BJ (cell line): ENCODE data around the gene SDF4. TPM values are rescaled to one million over a fixed set of nuclear protein-coding genes. Genes with fewer than 3 reads are reported as not detected.
"Not testable (repeated sequence)": the region's sequence is repeated elsewhere in the genome, so short reads cannot be mapped to it uniquely, and the experiment has no call there.

Experiments
- CTCF ChIA-PET: fragments of 350-600 bp; formaldehyde crosslinking; extraction: SDS; loops from one replicate; lab custom pipeline; 2021; ENCODE audit warnings: antibody characterized with exemption, inconsistent platforms; lab: Yijun Ruan, JAX
- POLR2A ChIA-PET: fragments of 300-600 bp; sonication (Branson Sonifier 250); formaldehyde crosslinking; extraction: SDS; loops from one replicate; lab custom pipeline; 2021; ENCODE audit warnings: antibody characterized with exemption; lab: Charles Lee
- DNase-seq: peaks from one replicate; pipeline ENCODE4 v3.0.0-alpha.2; 2011; ENCODE audit warnings: low read depth
- H3K27me3 ChIP-seq: 2 replicates; pipeline ENCODE4 v1.6.0; 2011; ENCODE audit warnings: low read length; ENCODE audit not compliant: control insufficient read depth, insufficient read depth
- H3K36me3 ChIP-seq: 2 replicates; pipeline ENCODE4 v1.5.1; 2011; ENCODE audit warnings: low read length; ENCODE audit not compliant: control insufficient read depth, insufficient read depth
- H3K4me3 ChIP-seq: 2 replicates; pipeline ENCODE4 v1.5.1; 2011; ENCODE audit warnings: low read depth, mild to moderate bottlenecking, control low read depth, low read length
- CTCF ChIP-seq: IDR thresholded peaks from 2 replicates; pipeline ENCODE4 v1.5.1; 2011; ENCODE audit warnings: low read depth, mild to moderate bottlenecking, control low read depth, inconsistent platforms, low read length, moderate library complexity; ENCODE audit not compliant: insufficient read depth
- polyA plus RNA-seq: library from polyadenylated mRNA; depleted of rRNA; stranded (reverse); fragments of >200 nt; gene quantifications from 2 replicates; pipeline ENCODE4 v1.2.3, GENCODE V29; 2011

SDF4 gene
- polyA plus RNA-seq, 1 experiment, result 188 TPM

- TF ChIP-seq CTCF, result no peak
- no peak overlapping the region for H3K4me3 ChIP-seq
- no peak for DNase-seq
- POLR2A ChIA-PET, result no interaction called here
- no peaks in the 10 kb centered on the region for H3K27me3 ChIP-seq
- CTCF ChIA-PET, result no interaction called here
- no peaks in the 10 kb centered on the region for H3K36me3 ChIP-seq
These were observed 33.2 kb downstream of the SDF4 start for GRCh38 chr1:1198423-1199140.

- Histone ChIP-seq H3K36me3 (no peaks in the 10 kb centered on the region), H3K27me3 (no peaks in the 10 kb centered on the region), H3K4me3 (no peak overlapping the region)
- CTCF ChIA-PET, result no interaction called here
- POLR2A ChIA-PET, result no interaction called here
- TF ChIP-seq CTCF, result no peak
- DNase-seq, result no peak
These were observed 34.0 kb downstream of the SDF4 start for GRCh38 chr1:1197551-1198422.

DNA sequence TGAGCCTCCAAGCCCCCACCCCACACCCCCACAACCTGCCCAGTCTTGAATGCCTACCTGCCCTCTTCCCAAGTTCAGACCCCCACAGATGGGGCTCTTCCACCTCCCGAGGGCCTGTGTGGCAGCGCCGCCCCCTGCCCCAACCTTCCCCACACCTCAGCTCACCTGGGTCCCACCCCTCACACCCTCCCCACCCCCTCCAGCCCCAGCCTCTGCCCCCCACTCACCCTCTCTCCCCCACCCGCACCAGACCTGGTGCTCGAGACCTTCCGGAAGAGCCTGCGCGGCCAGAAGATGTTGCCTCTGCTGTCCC is 34.7 kb downstream of the SDF4 start:
- ChIA-PET CTCF (no interaction called here), POLR2A (no interaction called here)
- TF ChIP-seq CTCF, result no peak
- DNase-seq, result no peak
- H3K4me3 ChIP-seq, result no peak overlapping the region
- H3K27me3 ChIP-seq, result no peaks in the 10 kb centered on the region
- no peaks in the 10 kb centered on the region for H3K36me3 ChIP-seq

- Histone ChIP-seq H3K27me3 (no peaks in the 10 kb centered on the region), H3K36me3 (no peaks in the 10 kb centered on the region), H3K4me3 (no peak overlapping the region)
- CTCF ChIA-PET, result interaction anchor here (1.0 kb wide), 1 partner anchor 75 kb away, joined by 3 read pairs; no protein-coding TSS in a partner anchor
- no peak for DNase-seq
- TF ChIP-seq CTCF, result no peak
- POLR2A ChIA-PET, result no interaction called here
These were observed 35.2 kb downstream of the SDF4 start for GRCh38 chr1:1196431-1197187.

GRCh38 chr1:1195726-1196125 is 36.1 kb downstream of the SDF4 start:
- CTCF ChIA-PET, DNase-seq, H3K36me3 ChIP-seq, H3K27me3 ChIP-seq, POLR2A ChIA-PET, H3K4me3 ChIP-seq: not testable (repeated sequence)
